ENCODE data around the gene NTM. TPM values are rescaled to one million over a fixed set of nuclear protein-coding genes. Genes with fewer than 3 reads are reported as not detected.

NTM gene
- total RNA-seq, 1 donor from 2014 or later: 92.1 TPM

GRCh38 chr11:131969261-131969660, 598.8 kb downstream of the NTM start:
- H3K9me3 Mint-ChIP-seq (ENCODE audit: low read depth): no peaks in the 10 kb centered on the region
- no peak for TF ChIP-seq CTCF (IDR thresholded peaks at IDR 0.05)
- H3K36me3 Mint-ChIP-seq (ENCODE audit: low read depth): no peaks in the 10 kb centered on the region
- no peaks in the 10 kb centered on the region for H3K27me3 Mint-ChIP-seq (ENCODE audit: low read depth)
- no peak for DNase-seq (ENCODE audit: low spot score)
- H3K4me1 Mint-ChIP-seq (ENCODE audit: low read depth): peaks cover 18% of the 10 kb centered on the region
- no peak overlapping the region for H3K27ac Mint-ChIP-seq (ENCODE audit: unreplicated experiment)
- no peak overlapping the region for H3K4me3 Mint-ChIP-seq (ENCODE audit: unreplicated experiment)

GRCh38 chr11:131973061-131973460, 602.6 kb downstream of the NTM start:
- H3K27ac Mint-ChIP-seq (ENCODE audit: unreplicated experiment): no peak overlapping the region
- no peak for TF ChIP-seq CTCF (IDR thresholded peaks at IDR 0.05)
- H3K9me3 Mint-ChIP-seq (ENCODE audit: low read depth): no peaks in the 10 kb centered on the region

DNA sequence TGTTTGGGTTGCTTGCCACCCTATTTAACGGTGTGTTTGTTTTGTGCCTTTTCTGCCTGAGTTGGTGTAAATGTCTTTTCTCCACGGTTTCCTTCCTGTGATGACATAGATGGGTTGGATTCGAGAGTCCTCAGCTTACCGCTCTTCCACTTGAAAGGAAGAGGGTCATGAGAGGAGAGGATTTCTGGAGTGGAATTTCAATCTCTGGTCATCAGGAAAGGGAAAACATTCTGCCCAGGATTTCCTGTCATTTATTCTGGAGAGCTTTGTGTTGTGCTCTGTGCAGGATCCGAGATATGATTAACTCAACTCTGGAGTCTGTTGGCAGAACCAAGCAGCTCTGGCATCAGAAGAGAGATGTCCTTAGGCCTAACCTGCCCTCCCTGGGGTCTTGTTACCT, 605.2 kb downstream of the NTM start:
- H3K4me1 Mint-ChIP-seq (ENCODE audit: low read depth): peaks cover 45% of the 10 kb centered on the region
- no peaks in the 10 kb centered on the region for H3K27me3 Mint-ChIP-seq (ENCODE audit: low read depth)
- DNase-seq (ENCODE audit: low spot score): no peak
- TF ChIP-seq CTCF (IDR thresholded peaks at IDR 0.05): no peak
- H3K4me3 Mint-ChIP-seq (ENCODE audit: unreplicated experiment): no peak overlapping the region
- no peaks in the 10 kb centered on the region for H3K9me3 Mint-ChIP-seq (ENCODE audit: low read depth)
- no peaks in the 10 kb centered on the region for H3K36me3 Mint-ChIP-seq (ENCODE audit: low read depth)
- H3K27ac Mint-ChIP-seq (ENCODE audit: unreplicated experiment): no peak overlapping the region

More at GRCh38 chr11:131973061-131973460, 602.6 kb downstream of the NTM start:
- Mint-ChIP-seq H3K36me3 (ENCODE audit: low read depth) (no peaks in the 10 kb centered on the region), H3K4me1 (ENCODE audit: low read depth) (peaks cover 32% of the 10 kb centered on the region), H3K4me3 (ENCODE audit: unreplicated experiment) (no peak overlapping the region), H3K27me3 (ENCODE audit: low read depth) (no peaks in the 10 kb centered on the region)
- DNase-seq (ENCODE audit: low spot score): no peak

GRCh38 chr11:131976021-131976420, 605.6 kb downstream of the NTM start:
- peaks cover 49% of the 10 kb centered on the region for H3K4me1 Mint-ChIP-seq (ENCODE audit: low read depth)
- DNase-seq (ENCODE audit: low spot score): no peak
- no peaks in the 10 kb centered on the region for H3K36me3 Mint-ChIP-seq (ENCODE audit: low read depth)
- H3K27ac Mint-ChIP-seq (ENCODE audit: unreplicated experiment): no peak overlapping the region
- H3K4me3 Mint-ChIP-seq (ENCODE audit: unreplicated experiment): no peak overlapping the region
- H3K9me3 Mint-ChIP-seq (ENCODE audit: low read depth): no peaks in the 10 kb centered on the region
- H3K27me3 Mint-ChIP-seq (ENCODE audit: low read depth): no peaks in the 10 kb centered on the region
- no peak for TF ChIP-seq CTCF (IDR thresholded peaks at IDR 0.05)

DNA sequence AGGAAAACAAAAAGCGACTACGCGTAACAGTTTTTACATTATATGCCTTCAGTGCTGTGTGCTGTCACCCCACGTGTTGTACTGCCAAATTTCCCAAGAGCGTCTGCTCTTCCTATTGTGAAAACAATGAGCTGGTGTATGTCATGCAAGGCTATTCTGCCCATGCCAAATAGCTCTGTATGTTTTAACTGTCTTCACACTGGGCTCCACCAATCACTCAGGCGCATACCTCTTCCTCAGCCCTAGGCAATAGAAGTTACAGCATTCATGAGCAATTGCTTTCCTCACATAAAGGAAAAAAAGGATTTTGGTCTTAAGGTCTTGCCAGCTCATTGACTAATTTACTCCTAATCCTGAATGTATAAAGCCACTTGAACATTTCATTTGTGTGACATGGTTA, 606.8 kb downstream of the NTM start:
- H3K4me1 Mint-ChIP-seq (ENCODE audit: low read depth): peaks cover 61% of the 10 kb centered on the region
- TF ChIP-seq CTCF (IDR thresholded peaks at IDR 0.05): no peak
- H3K36me3 Mint-ChIP-seq (ENCODE audit: low read depth): no peaks in the 10 kb centered on the region
- no peaks in the 10 kb centered on the region for H3K27me3 Mint-ChIP-seq (ENCODE audit: low read depth)
- no peaks in the 10 kb centered on the region for H3K9me3 Mint-ChIP-seq (ENCODE audit: low read depth)
- no peak for DNase-seq (ENCODE audit: low spot score)
- H3K27ac Mint-ChIP-seq (ENCODE audit: unreplicated experiment): peak overlapping the region; percentile 70
- no peak overlapping the region for H3K4me3 Mint-ChIP-seq (ENCODE audit: unreplicated experiment)
